Activated CD4-positive, alpha-beta T cell treated with anti-CD3 and anti-CD28 coated beads for 24 hours (primary cell): Measurements from ENCODE around the gene CCT3.
"Not testable (repeated sequence)": the region's sequence is repeated elsewhere in the genome, so short reads cannot be mapped to it uniquely, and the experiment has no call there.

Source experiments
- DNase-seq, 2 donors: peaks; one replicate each; pipeline ENCODE4 v3.0.0-alpha.2; 2020; ENCODE audit warnings: low read depth in 2 of 2

The CCT3 gene

GRCh38 chr1:156336242-156336641, 1.9 kb downstream of the CCT3 start:
- no peak for DNase-seq

GRCh38 chr1:156323179-156323578, 14.9 kb downstream of the CCT3 start:
- not testable (repeated sequence) for DNase-seq

- DNase-seq: no peak
Observed at GRCh38 chr1:156320560-156320959, 17.5 kb downstream of the CCT3 start.

- DNase-seq: no peak
Observed at GRCh38 chr1:156319664-156320063, 18.4 kb downstream of the CCT3 start.

- DNase-seq: no peak
Observed at GRCh38 chr1:156316909-156317308, 21.2 kb downstream of the CCT3 start.

- DNase-seq: no peak
Observed at GRCh38 chr1:156310962-156311361, 27.1 kb downstream of the CCT3 start.

- DNase-seq: no peak
Observed at GRCh38 chr1:156308078-156308477, 30.0 kb downstream of the CCT3 start.

- no peak for DNase-seq
Observed at GRCh38 chr1:156305215-156305614, 32.9 kb downstream of the CCT3 start.

GRCh38 chr1:156303241-156303640, 34.9 kb downstream of the CCT3 start:
- DNase-seq: no peak

GRCh38 chr1:156298852-156299357, 39.2 kb downstream of the CCT3 start, which contains the start of gene VHLL:
VHLL (minus strand) TSS chr1:156299307; CDS start chr1:156299189, 118 bp downstream.
- DNase-seq: no peak

- DNase-seq: peak in 1 of 2 donors; percentile 35
Observed at GRCh38 chr1:156295391-156295947, 42.6 kb downstream of the CCT3 start, which contains the start of gene GLMP. GLMP (minus strand) TSS chr1:156295679; CDS start chr1:156295645, 34 bp downstream.

- DNase-seq: no peak
Observed at GRCh38 chr1:156293895-156294294, 44.2 kb downstream of the CCT3 start.

- no peak for DNase-seq
Observed at GRCh38 chr1:156293098-156293434, 45.0 kb downstream of the CCT3 start.

- DNase-seq: no peak
Observed at GRCh38 chr1:156291226-156292061, 46.6 kb downstream of the CCT3 start.

GRCh38 chr1:156289857-156290256, 48.2 kb downstream of the CCT3 start:
- DNase-seq: no peak

- DNase-seq: no peak
Observed at GRCh38 chr1:156286061-156286460, 52.0 kb downstream of the CCT3 start.

GRCh38 chr1:156285437-156285836, 52.7 kb downstream of the CCT3 start:
- no peak for DNase-seq

- DNase-seq: no peak
Observed at GRCh38 chr1:156284757-156285156, 53.3 kb downstream of the CCT3 start.

- no peak for DNase-seq
Observed at GRCh38 chr1:156284112-156284511, 54.0 kb downstream of the CCT3 start, which contains the start of gene TMEM79. TMEM79 (plus strand) TSS chr1:156284325; CDS start chr1:156285227, 902 bp downstream.

- DNase-seq: no peak
Observed at GRCh38 chr1:156283521-156283920, 54.6 kb downstream of the CCT3 start.

- peak; percentile 88 to 92 for DNase-seq
Observed at GRCh38 chr1:156282479-156283222, 55.4 kb downstream of the CCT3 start, which contains the start of gene SMG5. SMG5 (minus strand) TSS chr1:156282825; CDS start chr1:156282680, 145 bp downstream.
